H9 (cell line): ENCODE data around the gene LRRC71. TPM values are rescaled to one million over a fixed set of nuclear protein-coding genes. Genes with fewer than 3 reads are reported as not detected.

Experiments used
- DNase-seq: peaks from one replicate; pipeline ENCODE4 v3.0.0-alpha.2; 2017
- H2AFZ ChIP-seq: one replicate; pipeline ENCODE4 v1.6.1; 2013; ENCODE audit warnings: mild to moderate bottlenecking, low read length, control low read depth, moderate library complexity
- H2AK5ac ChIP-seq: 2 replicates; pipeline ENCODE4 v1.6.1; 2013; ENCODE audit warnings: low read length, control low read depth, mixed read lengths; ENCODE audit not compliant: insufficient read length
- H2BK120ac ChIP-seq: one replicate; pipeline ENCODE4 v1.6.1; 2013; ENCODE audit warnings: low read depth, mild to moderate bottlenecking, low read length, control low read depth, inconsistent platforms; ENCODE audit not compliant: poor library complexity, severe bottlenecking
- H2BK12ac ChIP-seq: 2 replicates; pipeline ENCODE4 v1.6.1; 2013; ENCODE audit warnings: low read length, control low read depth, mixed read lengths, low read depth; ENCODE audit not compliant: insufficient read length
- H2BK15ac ChIP-seq: 2 replicates; pipeline ENCODE4 v1.6.1; 2013; ENCODE audit warnings: low read depth, low read length, control low read depth
- H2BK20ac ChIP-seq: one replicate; pipeline ENCODE4 v1.6.1; 2013; ENCODE audit warnings: low read depth, mild to moderate bottlenecking, low read length, control low read depth, inconsistent platforms; ENCODE audit not compliant: poor library complexity, severe bottlenecking
- H2BK5ac ChIP-seq: 2 replicates; pipeline ENCODE4 v1.6.1; 2013; ENCODE audit warnings: low read length, control low read depth, mixed read lengths; ENCODE audit not compliant: insufficient read length
- H3K14ac ChIP-seq: 2 replicates; pipeline ENCODE4 v1.6.1; 2013; ENCODE audit warnings: low read length, control low read depth; ENCODE audit not compliant: insufficient read depth
- H3K18ac ChIP-seq: 2 replicates; pipeline ENCODE4 v1.6.1; 2013; ENCODE audit warnings: low read depth, mild to moderate bottlenecking, mixed read lengths, low read length, control low read depth; ENCODE audit not compliant: insufficient read length
- H3K23ac ChIP-seq: 2 replicates; pipeline ENCODE4 v1.6.1; 2013; ENCODE audit warnings: low read length, control low read depth, mixed read lengths, low read depth; ENCODE audit not compliant: insufficient read length
- H3K23me2 ChIP-seq: 2 replicates; pipeline ENCODE4 v1.6.1; 2013; ENCODE audit warnings: low read depth, mild to moderate bottlenecking, mixed read lengths, low read length, control low read depth; ENCODE audit not compliant: insufficient read length, poor library complexity, severe bottlenecking
- H3K27ac ChIP-seq: 2 replicates; pipeline ENCODE4 v1.5.1; 2013; ENCODE audit warnings: low read length, control low read depth, mixed read lengths, low read depth; ENCODE audit not compliant: insufficient read length
- H3K27me3 ChIP-seq: 2 replicates; pipeline ENCODE4 v1.6.1; 2013; ENCODE audit warnings: low read length, control low read depth, inconsistent platforms; ENCODE audit not compliant: insufficient read depth
- H3K4ac ChIP-seq: 2 replicates; pipeline ENCODE4 v1.6.1; 2013; ENCODE audit warnings: low read depth, mild to moderate bottlenecking, control low read depth, inconsistent platforms, low read length, moderate library complexity
- H3K4me1 ChIP-seq: 2 replicates; pipeline ENCODE4 v1.6.1; 2013; ENCODE audit warnings: low read length, control low read depth, inconsistent platforms; ENCODE audit not compliant: insufficient read depth
- H3K4me2 ChIP-seq: 2 replicates; pipeline ENCODE4 v1.6.1; 2013; ENCODE audit warnings: low read length, control low read depth, mixed read lengths; ENCODE audit not compliant: insufficient read length, insufficient read depth
- H3K56ac ChIP-seq: 2 replicates; pipeline ENCODE4 v1.6.1; 2013; ENCODE audit warnings: low read depth, mild to moderate bottlenecking, mixed read lengths, low read length, control low read depth; ENCODE audit not compliant: insufficient read length
- H3K79me1 ChIP-seq: 2 replicates; pipeline ENCODE4 v1.6.1; 2013; ENCODE audit warnings: low read depth, mild to moderate bottlenecking, moderate library complexity, low read length, control low read depth, inconsistent platforms; ENCODE audit not compliant: insufficient read depth, poor library complexity, severe bottlenecking
- H3K79me2 ChIP-seq: 2 replicates; pipeline ENCODE4 v1.6.1; 2013; ENCODE audit warnings: low read length, control low read depth, inconsistent platforms; ENCODE audit not compliant: insufficient read depth
- H3K9ac ChIP-seq: 2 replicates; pipeline ENCODE4 v1.6.1; 2013; ENCODE audit warnings: low read length, control low read depth, mixed read lengths; ENCODE audit not compliant: insufficient read length; ENCODE audit errors: extremely low read depth
- H3K9me3 ChIP-seq: one replicate; pipeline ENCODE4 v1.6.1; 2013; ENCODE audit warnings: low read depth, low read length, inconsistent platforms; ENCODE audit not compliant: control insufficient read depth
- H3T11ph ChIP-seq: one replicate; pipeline ENCODE4 v1.6.1; 2013; ENCODE audit warnings: mild to moderate bottlenecking, low read length, control low read depth, inconsistent platforms
- H4K20me1 ChIP-seq: one replicate; pipeline ENCODE4 v1.6.1; 2013; ENCODE audit not compliant: control insufficient read depth, insufficient read length, insufficient read depth
- H4K5ac ChIP-seq: 2 replicates; pipeline ENCODE4 v1.6.1; 2013; ENCODE audit warnings: low read depth, mild to moderate bottlenecking, mixed read lengths, low read length, control low read depth; ENCODE audit not compliant: insufficient read length
- H4K8ac ChIP-seq: replicated peaks from 2 replicates; pipeline ENCODE4 v1.6.1; 2013; ENCODE audit warnings: low read length, control low read depth, mixed read lengths, low read depth; ENCODE audit not compliant: insufficient read length
- H4K91ac ChIP-seq: 2 replicates; pipeline ENCODE4 v1.6.1; 2013; ENCODE audit warnings: low read depth, mild to moderate bottlenecking, moderate library complexity, mixed read lengths, low read length, control low read depth; ENCODE audit not compliant: insufficient read length
- H3K27ac Mint-ChIP-seq, 3 experiments: 2 replicates in 2 of 3; 3 replicates in 1 of 3; pipeline ENCODE4 v1.8.0; 2020 to 2021; ENCODE audit warnings: mixed read lengths in 3 of 3, mild to moderate bottlenecking in 1 of 3, moderate library complexity in 1 of 3
- H3K27me3 Mint-ChIP-seq: 2 replicates; pipeline ENCODE4 v1.8.0; 2021; ENCODE audit warnings: low read depth, mild to moderate bottlenecking, moderate library complexity, mixed read lengths
- H3K36me3 Mint-ChIP-seq, 3 experiments: 2 replicates in 2 of 3; 3 replicates in 1 of 3; pipeline ENCODE4 v1.8.0; 2020 to 2021; ENCODE audit warnings: low read depth in 3 of 3, mixed read lengths in 3 of 3; ENCODE audit not compliant: insufficient read depth in 1 of 3
- H3K4me1 Mint-ChIP-seq, 2 experiments: 2 replicates each; pipeline ENCODE4 v1.8.0; 2020; ENCODE audit warnings: mixed read lengths in 2 of 2
- H3K4me3 Mint-ChIP-seq, 2 experiments: 2 replicates in 1 of 2; 3 replicates in 1 of 2; pipeline ENCODE4 v1.8.0; 2020 to 2021; ENCODE audit warnings: mild to moderate bottlenecking in 2 of 2, mixed read lengths in 2 of 2, moderate library complexity in 1 of 2
- H3K9me3 Mint-ChIP-seq, 2 experiments: 2 replicates in 1 of 2; 3 replicates in 1 of 2; pipeline ENCODE4 v1.8.0; 2020; ENCODE audit warnings: mild to moderate bottlenecking in 2 of 2, mixed read lengths in 2 of 2, moderate library complexity in 1 of 2
- CTCF ChIP-seq: fragments of 200-600 bp; sonication (generic); conservative IDR thresholded peaks from 3 replicates; pipeline ENCODE4 v1.8.0; 2021; ENCODE audit warnings: antibody characterized with exemption, mild to moderate bottlenecking
- WGBS: extraction: QIAGEN DNeasy Blood & Tissue Kit; methylation state at CpG from one replicate; pipeline ENCODE4 v1.1.7; 2013; ENCODE audit warnings: missing lambda C conversion rate, low lambda C conversion rate, mixed read lengths; ENCODE audit not compliant: insufficient read length; ENCODE audit errors: extremely low coverage; 5-methylcytosine and 5-hydroxymethylcytosine counted together
- total RNA-seq: library from RNA; stranded (reverse); gene quantifications from 2 replicates; pipeline ENCODE4 v1.2.1, GENCODE V29; 2021

LRRC71 gene
- total RNA-seq, 1 experiment from 2014 or later, result not detected

GRCh38 chr1:156947818-156948525 lies 27.5 kb downstream of the LRRC71 start:
- Histone ChIP-seq H2BK5ac (no peak overlapping the region), H3T11ph (no peak overlapping the region), H3K9ac (no peak overlapping the region)

More at GRCh38 chr1:156947818-156948525, 27.5 kb downstream of the LRRC71 start:
- Mint-ChIP-seq H3K9me3 (no peaks in the 10 kb centered on the region), H3K27me3 (no peaks in the 10 kb centered on the region; the same call in 1 of the 2 replicates), H3K4me1 (peaks cover 3 to 4% of the 10 kb centered on the region in 2 experiments; a peak in 3 of 4 replicates), H3K27ac (peak overlapping the region in 1 of 3 experiments; percentile 77; a peak in 1 of 7 replicates), H3K36me3 (peaks cover 59 to 95% (median 89%) of the 10 kb centered on the region in 3 experiments), H3K4me3 (0 out of 5 replicates have a peak overlapping the region, but pooled peaks of 1 of the 2 experiments have one; percentile 9)
- H4K20me1 ChIP-seq, result no peaks in the 10 kb centered on the region
- no peak overlapping the region for H3K4me2 ChIP-seq
- no peaks in the 10 kb centered on the region for H3K79me2 ChIP-seq
- H3K4ac ChIP-seq, result no peak overlapping the region
- H2BK15ac ChIP-seq, result no peak overlapping the region
- H3K23me2 ChIP-seq, result no peaks in the 10 kb centered on the region
- no peak for TF ChIP-seq CTCF
- H2AFZ ChIP-seq, result no peak overlapping the region
- H3K9me3 ChIP-seq, result no peaks in the 10 kb centered on the region
- H2BK12ac ChIP-seq, result no peak overlapping the region
- no peaks in the 10 kb centered on the region for H3K79me1 ChIP-seq
- H3K27ac ChIP-seq, result no peak overlapping the region
- H3K27me3 ChIP-seq, result no peaks in the 10 kb centered on the region
- no peak for DNase-seq
- WGBS, result no CpG with 5 or more reads among the region's 17 CpGs
- H3K56ac ChIP-seq, result no peak overlapping the region
- no peak overlapping the region for H2AK5ac ChIP-seq
- H4K8ac ChIP-seq, result no peak overlapping the region
- no peak overlapping the region for H4K91ac ChIP-seq
- no peak overlapping the region for H3K14ac ChIP-seq
- no peak overlapping the region for H3K23ac ChIP-seq
- no peak overlapping the region for H2BK120ac ChIP-seq
- no peaks in the 10 kb centered on the region for H3K4me1 ChIP-seq
- H4K5ac ChIP-seq, result no peak overlapping the region
- H2BK20ac ChIP-seq, result no peak overlapping the region
- H3K18ac ChIP-seq, result no peak overlapping the region
